ENCODE data around the gene PIGU.

The PIGU gene

DNA sequence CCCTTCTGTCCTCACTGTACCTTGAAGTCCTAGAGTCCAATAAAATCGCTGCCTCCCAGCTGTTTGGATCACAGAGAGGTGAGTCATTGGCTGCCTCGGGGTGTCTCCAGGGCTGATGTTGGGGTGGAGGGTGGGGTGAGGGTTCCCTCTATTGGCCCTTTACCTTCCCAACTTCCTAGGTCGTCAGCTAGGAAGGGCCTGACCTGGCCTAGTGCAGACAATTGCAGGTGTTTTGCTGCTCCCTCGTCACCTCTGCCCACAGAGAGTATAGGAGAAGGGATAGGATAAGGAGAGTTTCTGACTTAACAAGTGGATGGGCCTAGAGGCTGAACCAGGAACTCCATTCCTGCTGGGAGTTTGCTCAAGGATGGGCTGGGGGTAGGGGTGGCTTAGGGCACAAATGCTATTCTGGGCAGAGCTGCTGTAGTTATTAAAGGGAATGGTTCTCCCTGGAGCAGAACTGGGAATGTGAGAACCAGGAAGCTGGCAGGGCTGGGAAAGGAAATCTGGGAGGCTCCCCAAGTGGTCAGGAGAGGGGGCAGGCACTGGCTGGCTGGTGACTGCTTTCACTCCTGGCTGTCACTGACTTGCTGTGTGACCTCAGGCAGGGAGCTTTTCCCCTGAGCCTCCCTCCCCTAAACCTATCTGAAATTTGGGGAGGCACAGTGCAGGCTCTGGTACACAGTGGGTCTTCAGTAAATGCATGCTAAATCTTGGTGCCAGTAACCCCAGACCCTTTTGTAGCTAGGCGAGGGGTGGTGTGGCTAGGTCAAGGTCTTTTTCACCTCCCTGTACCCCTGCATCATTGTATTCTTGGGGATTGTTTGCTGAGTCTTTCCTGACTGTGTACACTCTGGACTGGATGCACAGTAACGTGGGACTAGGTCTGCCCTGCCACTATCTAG is 28.8 kb upstream of the PIGU start:
- peak in 1 of 2 experiments; percentile 56 for DNase-seq (ENCODE audit: low read depth in 1 of 2, low spot score in 1 of 2)
- H3K4me3 ChIP-seq (replicated peaks; ENCODE audit: insufficient read depth, low read length): no peak overlapping the region
- TF ChIP-seq, protein P1, sequence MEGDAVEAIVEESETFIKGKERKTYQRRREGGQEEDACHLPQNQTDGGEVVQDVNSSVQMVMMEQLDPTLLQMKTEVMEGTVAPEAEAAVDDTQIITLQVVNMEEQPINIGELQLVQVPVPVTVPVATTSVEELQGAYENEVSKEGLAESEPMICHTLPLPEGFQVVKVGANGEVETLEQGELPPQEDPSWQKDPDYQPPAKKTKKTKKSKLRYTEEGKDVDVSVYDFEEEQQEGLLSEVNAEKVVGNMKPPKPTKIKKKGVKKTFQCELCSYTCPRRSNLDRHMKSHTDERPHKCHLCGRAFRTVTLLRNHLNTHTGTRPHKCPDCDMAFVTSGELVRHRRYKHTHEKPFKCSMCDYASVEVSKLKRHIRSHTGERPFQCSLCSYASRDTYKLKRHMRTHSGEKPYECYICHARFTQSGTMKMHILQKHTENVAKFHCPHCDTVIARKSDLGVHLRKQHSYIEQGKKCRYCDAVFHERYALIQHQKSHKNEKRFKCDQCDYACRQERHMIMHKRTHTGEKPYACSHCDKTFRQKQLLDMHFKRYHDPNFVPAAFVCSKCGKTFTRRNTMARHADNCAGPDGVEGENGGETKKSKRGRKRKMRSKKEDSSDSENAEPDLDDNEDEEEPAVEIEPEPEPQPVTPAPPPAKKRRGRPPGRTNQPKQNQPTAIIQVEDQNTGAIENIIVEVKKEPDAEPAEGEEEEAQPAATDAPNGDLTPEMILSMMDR (IDR thresholded peaks at IDR 0.05; ENCODE audit: insufficient read depth, low read length): no peak
- TF ChIP-seq, protein P2, sequence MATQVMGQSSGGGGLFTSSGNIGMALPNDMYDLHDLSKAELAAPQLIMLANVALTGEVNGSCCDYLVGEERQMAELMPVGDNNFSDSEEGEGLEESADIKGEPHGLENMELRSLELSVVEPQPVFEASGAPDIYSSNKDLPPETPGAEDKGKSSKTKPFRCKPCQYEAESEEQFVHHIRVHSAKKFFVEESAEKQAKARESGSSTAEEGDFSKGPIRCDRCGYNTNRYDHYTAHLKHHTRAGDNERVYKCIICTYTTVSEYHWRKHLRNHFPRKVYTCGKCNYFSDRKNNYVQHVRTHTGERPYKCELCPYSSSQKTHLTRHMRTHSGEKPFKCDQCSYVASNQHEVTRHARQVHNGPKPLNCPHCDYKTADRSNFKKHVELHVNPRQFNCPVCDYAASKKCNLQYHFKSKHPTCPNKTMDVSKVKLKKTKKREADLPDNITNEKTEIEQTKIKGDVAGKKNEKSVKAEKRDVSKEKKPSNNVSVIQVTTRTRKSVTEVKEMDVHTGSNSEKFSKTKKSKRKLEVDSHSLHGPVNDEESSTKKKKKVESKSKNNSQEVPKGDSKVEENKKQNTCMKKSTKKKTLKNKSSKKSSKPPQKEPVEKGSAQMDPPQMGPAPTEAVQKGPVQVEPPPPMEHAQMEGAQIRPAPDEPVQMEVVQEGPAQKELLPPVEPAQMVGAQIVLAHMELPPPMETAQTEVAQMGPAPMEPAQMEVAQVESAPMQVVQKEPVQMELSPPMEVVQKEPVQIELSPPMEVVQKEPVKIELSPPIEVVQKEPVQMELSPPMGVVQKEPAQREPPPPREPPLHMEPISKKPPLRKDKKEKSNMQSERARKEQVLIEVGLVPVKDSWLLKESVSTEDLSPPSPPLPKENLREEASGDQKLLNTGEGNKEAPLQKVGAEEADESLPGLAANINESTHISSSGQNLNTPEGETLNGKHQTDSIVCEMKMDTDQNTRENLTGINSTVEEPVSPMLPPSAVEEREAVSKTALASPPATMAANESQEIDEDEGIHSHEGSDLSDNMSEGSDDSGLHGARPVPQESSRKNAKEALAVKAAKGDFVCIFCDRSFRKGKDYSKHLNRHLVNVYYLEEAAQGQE (IDR thresholded peaks at IDR 0.05; ENCODE audit: insufficient replicate concordance, low read depth): no peak
- TF ChIP-seq POLR2AphosphoS5 (IDR thresholded peaks at IDR 0.05; ENCODE audit: low read depth) (no peak), SPI1 (IDR thresholded peaks at IDR 0.05; ENCODE audit: borderline replicate concordance, low read depth) (no peak), GABPA (IDR thresholded peaks at IDR 0.05; ENCODE audit: low read depth) (no peak)
- H3K27me3 ChIP-seq (ENCODE audit: insufficient read depth, poor library complexity, severe bottlenecking): no peaks in the 10 kb centered on the region
- H3K27ac ChIP-seq (replicated peaks): no peak overlapping the region

DNA sequence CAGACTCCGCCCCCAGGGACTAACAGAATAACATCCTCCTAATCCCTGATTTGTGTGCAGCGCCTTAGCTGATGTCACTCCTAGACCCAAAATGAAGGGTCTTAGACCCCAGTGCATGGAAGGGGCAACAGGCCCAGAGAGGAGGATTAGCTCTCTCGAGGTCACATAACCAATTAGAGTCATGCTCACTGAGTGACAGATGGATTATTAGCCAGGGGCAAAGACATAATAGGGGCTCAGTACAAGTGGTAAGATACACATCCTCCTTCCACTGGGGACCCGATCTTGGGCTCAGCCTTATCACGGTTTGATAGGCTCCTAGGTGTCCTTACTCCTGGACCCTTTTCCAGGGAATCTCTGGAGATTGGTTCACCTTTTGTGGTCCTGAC is 28.1 kb upstream of the PIGU start:
- no peak for TF ChIP-seq SPI1 (IDR thresholded peaks at IDR 0.05; ENCODE audit: borderline replicate concordance, low read depth)
- TF ChIP-seq POLR2AphosphoS5 (IDR thresholded peaks at IDR 0.05; ENCODE audit: low read depth): no peak
- TF ChIP-seq GABPA (IDR thresholded peaks at IDR 0.05; ENCODE audit: low read depth): no peak
- TF ChIP-seq, protein P2 (IDR thresholded peaks at IDR 0.05; ENCODE audit: insufficient replicate concordance, low read depth): no peak
- TF ChIP-seq, protein P1 (IDR thresholded peaks at IDR 0.05; ENCODE audit: insufficient read depth, low read length): no peak
- Histone ChIP-seq H3K27me3 (ENCODE audit: insufficient read depth, poor library complexity, severe bottlenecking) (no peaks in the 10 kb centered on the region), H3K27ac (replicated peaks) (peak overlapping the region; percentile 14), H3K4me3 (replicated peaks; ENCODE audit: insufficient read depth, low read length) (peak overlapping the region; percentile 93)
- peak in 1 of 2 experiments; percentile 8 for DNase-seq (ENCODE audit: low read depth in 1 of 2, low spot score in 1 of 2)

DNA sequence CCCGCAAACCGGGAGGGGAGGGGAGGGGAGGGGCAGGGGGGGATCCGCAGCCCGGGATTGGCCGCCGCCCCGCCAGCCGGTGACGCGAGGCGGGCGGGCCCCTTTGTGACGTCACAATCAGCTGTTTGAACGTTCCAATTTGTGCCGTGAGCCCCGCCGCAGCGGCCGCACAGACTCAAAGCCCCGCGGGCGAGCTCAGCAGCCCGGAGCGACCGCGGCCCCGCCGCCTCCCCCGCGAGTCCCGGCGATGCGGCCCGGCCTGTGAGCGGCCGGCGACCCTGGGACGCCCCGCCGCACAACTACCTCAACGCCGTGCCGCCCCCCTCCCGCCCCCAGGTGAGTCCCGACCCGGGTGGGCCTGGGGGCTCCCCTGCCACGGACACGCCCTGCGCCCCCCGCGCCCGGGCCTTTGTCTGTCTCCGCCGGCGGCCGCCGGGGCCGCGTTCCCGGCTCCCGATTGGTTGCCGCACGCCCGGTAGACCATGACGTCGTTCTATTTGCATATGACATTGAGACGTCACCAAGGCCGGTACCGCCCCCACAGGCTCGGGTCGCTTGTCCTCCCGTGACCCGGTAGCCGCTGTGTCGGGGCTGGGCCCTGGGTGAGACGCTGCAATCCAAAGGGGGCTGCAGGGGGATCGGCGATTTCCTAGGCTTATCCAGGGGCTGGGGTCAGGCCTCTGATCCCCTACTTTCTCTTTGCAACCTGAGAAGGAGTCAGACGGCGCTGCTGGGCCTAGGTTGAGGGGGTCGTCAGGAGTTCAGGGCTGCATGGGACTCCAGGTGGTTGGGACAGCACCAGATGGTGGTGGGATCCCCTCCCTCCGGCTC is 27.5 kb upstream of the PIGU start, which contains the start of gene TP53INP2:
TSS of gene TP53INP2 (plus strand) at position 168 of the 831 bp plus-strand sequence. CDS start 4,396 bp downstream, outside the sequence.
- Histone ChIP-seq H3K27me3 (ENCODE audit: insufficient read depth, poor library complexity, severe bottlenecking) (no peaks in the 10 kb centered on the region), H3K4me3 (replicated peaks; ENCODE audit: insufficient read depth, low read length) (peak within 1 kb of the TSS; percentile 93), H3K27ac (replicated peaks) (peak within 1 kb of the TSS; percentile 14)
- TF ChIP-seq SPI1 (IDR thresholded peaks at IDR 0.05; ENCODE audit: borderline replicate concordance, low read depth) (no peak), GABPA (IDR thresholded peaks at IDR 0.05; ENCODE audit: low read depth) (no peak), POLR2AphosphoS5 (IDR thresholded peaks at IDR 0.05; ENCODE audit: low read depth) (no peak)
- TF ChIP-seq, protein P2 (IDR thresholded peaks at IDR 0.05; ENCODE audit: insufficient replicate concordance, low read depth): no peak
- TF ChIP-seq, protein P1 (IDR thresholded peaks at IDR 0.05; ENCODE audit: insufficient read depth, low read length): no peak
- DNase-seq (ENCODE audit: low read depth in 1 of 2, low spot score in 1 of 2): peak; percentile 74 to 81

Data from HL-60 (cell line).